HCT116 (cell line): ENCODE data around the gene MAB21L3. TPM values are rescaled to one million over a fixed set of nuclear protein-coding genes. Genes with fewer than 3 reads are reported as not detected.

ENCODE experiments used
- ATAC-seq: fragments of 200-7000 bp; cut with Tn5 transposase; 2 replicates; pipeline ENCODE4 v1.9.1; 2020; ENCODE audit warnings: mild to moderate bottlenecking, moderate library complexity
- BruUV-seq: library from RNA; stranded (reverse); fragments of 400-500 nt; replicated peaks from 2 replicates; lab custom pipeline; 2021; lab: Mats Ljungman, UMichigan
- CTCF ChIA-PET: fragments of 300-600 bp; sonication (Branson Sonifier 250); formaldehyde crosslinking; loops from one replicate; lab custom pipeline; 2021; ENCODE audit warnings: antibody characterized with exemption; lab: Charles Lee
- POLR2A ChIA-PET: fragments of 300-600, 350-600 bp; sonication (Branson Sonifier 250); formaldehyde crosslinking; loops from one replicate; lab custom pipeline; 2021; ENCODE audit warnings: antibody characterized with exemption; lab: Charles Lee
- RAD21 ChIA-PET, 2 experiments: fragments of 300-600 bp; sonication (Branson Sonifier 250); formaldehyde crosslinking; loops; one replicate each; lab custom pipeline; 2023; ENCODE audit warnings: low total read pairs in 2 of 2; ENCODE audit not compliant: uncharacterized antibody in 2 of 2, unreplicated experiment in 2 of 2, low non-redundant PET in 1 of 2; lab: Charles Lee
- DNase-seq: peaks from one replicate; pipeline ENCODE4 v3.0.0-alpha.2; 2010; ENCODE audit warnings: low read depth, low spot score
- H2AFZ ChIP-seq: fragments of 200-600 bp; shearing (Covaris generic), sonication (generic); 2 replicates; pipeline ENCODE4 v1.6.1; 2017; ENCODE audit warnings: low read depth, mixed run types, mixed read lengths, antibody characterized with exemption, low read length; ENCODE audit not compliant: poor library complexity, severe bottlenecking
- H3K27ac ChIP-seq: 2 replicates; pipeline ENCODE4 v1.5.1; 2012; ENCODE audit warnings: low read depth, low read length
- H3K27me3 ChIP-seq: fragments of 200-600 bp; sonication (generic); 2 replicates; pipeline ENCODE4 v1.6.1; 2016; ENCODE audit warnings: mixed run types, low read length, mixed read lengths; ENCODE audit not compliant: insufficient read depth
- H3K36me3 ChIP-seq, 2 experiments: fragments of 200-500 bp in 1 of 2; fragments of 200-600 bp in 1 of 2; sonication (Bioruptor generic) in 1 of 2; sonication (generic) in 1 of 2; 2 replicates each; pipeline versions ENCODE4 v1.5.1 to v1.6.1; 2014 to 2016; ENCODE audit warnings: low read length in 2 of 2, inconsistent platforms in 1 of 2, mixed read lengths in 1 of 2, mixed run types in 1 of 2; ENCODE audit not compliant: insufficient read depth in 2 of 2, control insufficient read depth in 1 of 2
- H3K4me1 ChIP-seq, 2 experiments: fragments of 200-600 bp in 1 of 2; sonication (generic) in 1 of 2; 2 replicates each; pipeline versions ENCODE4 v1.5.1 to v1.6.1; 2012 to 2017; ENCODE audit warnings: low read length in 2 of 2, inconsistent platforms in 1 of 2, mild to moderate bottlenecking in 1 of 2, mixed read lengths in 1 of 2, mixed run types in 1 of 2, moderate library complexity in 1 of 2; ENCODE audit not compliant: insufficient read depth in 2 of 2, control insufficient read depth in 1 of 2
- H3K4me2 ChIP-seq: fragments of 200-600 bp; sonication (generic); 2 replicates; pipeline ENCODE4 v1.6.1; 2017; ENCODE audit warnings: mixed run types, low read length, mixed read lengths
- H3K4me3 ChIP-seq, 2 experiments: fragments of 200-600 bp in 1 of 2; sonication (generic) in 1 of 2; replicated peaks in 1 of 2; 2 replicates each; pipeline ENCODE4 v1.5.1; 2011 to 2016; ENCODE audit warnings: low read length in 2 of 2, control low read depth in 1 of 2, low read depth in 1 of 2, mild to moderate bottlenecking in 1 of 2, mixed read lengths in 1 of 2, mixed run types in 1 of 2
- H3K79me2 ChIP-seq: fragments of 200-600 bp; sonication (generic); 2 replicates; pipeline ENCODE4 v1.6.1; 2017; ENCODE audit warnings: mild to moderate bottlenecking, mixed run types, low read length, moderate library complexity, mixed read lengths; ENCODE audit not compliant: insufficient read depth
- H3K9ac ChIP-seq: fragments of 200-600 bp; sonication (generic); 2 replicates; pipeline ENCODE4 v1.6.1; 2016; ENCODE audit warnings: low read length, mixed read lengths
- H3K9me2 ChIP-seq: fragments of 200-600 bp; sonication (generic), shearing (Covaris generic); 2 replicates; pipeline ENCODE4 v1.6.1; 2017; ENCODE audit warnings: mixed run types, mild to moderate bottlenecking, moderate library complexity; ENCODE audit not compliant: insufficient read depth
- H3K9me3 ChIP-seq, 2 experiments: fragments of 200-500 bp in 1 of 2; fragments of 200-600 bp in 1 of 2; sonication (Bioruptor generic) in 1 of 2; sonication (generic) in 1 of 2; 2 replicates each; pipeline ENCODE4 v1.6.1; 2014 to 2017; ENCODE audit warnings: low read length in 2 of 2, mixed read lengths in 2 of 2, inconsistent platforms in 1 of 2, low read depth in 1 of 2, mild to moderate bottlenecking in 1 of 2, mixed run types in 1 of 2, moderate library complexity in 1 of 2; ENCODE audit not compliant: control insufficient read depth in 1 of 2, insufficient read depth in 1 of 2
- H4K20me1 ChIP-seq: fragments of 200-600 bp; sonication (generic), shearing (Covaris generic); 2 replicates; pipeline ENCODE4 v1.6.1; 2017; ENCODE audit warnings: mixed run types, mild to moderate bottlenecking, moderate library complexity; ENCODE audit not compliant: insufficient read depth
- EZH2 ChIP-seq: fragments of 200-600 bp; sonication (generic); IDR thresholded peaks from 2 replicates; pipeline ENCODE4 v1.6.1; 2017; ENCODE audit warnings: antibody characterized with exemption, mixed run types
- EZH2phosphoT487 ChIP-seq: fragments of 200-600 bp; IDR thresholded peaks from 2 replicates; pipeline ENCODE4 v1.6.1; 2018; ENCODE audit warnings: antibody characterized with exemption, borderline replicate concordance
- MAX ChIP-seq: IDR thresholded peaks from 2 replicates; pipeline ENCODE4 v1.6.1; 2012
- REST ChIP-seq: IDR thresholded peaks from 2 replicates; pipeline ENCODE4 v1.6.1; 2012; ENCODE audit warnings: low read depth
- ZFX ChIP-seq: fragments of 450-650 bp; IDR thresholded peaks from 2 replicates; pipeline ENCODE4 v1.6.1; 2017
- intact Hi-C: fragments of 100-400 bp; cut with micrococcal nuclease; formaldehyde crosslinking; loops from 2 replicates; pipeline ENCODE4 v1.10.0; 2022
- total RNA-seq: library from RNA; stranded (reverse); gene quantifications from one replicate; pipeline ENCODE4 v1.2.1, GENCODE V29; 2021; ENCODE audit not compliant: unreplicated experiment

The MAB21L3 gene
- total RNA-seq, 1 experiment from 2014 or later = not detected

DNA sequence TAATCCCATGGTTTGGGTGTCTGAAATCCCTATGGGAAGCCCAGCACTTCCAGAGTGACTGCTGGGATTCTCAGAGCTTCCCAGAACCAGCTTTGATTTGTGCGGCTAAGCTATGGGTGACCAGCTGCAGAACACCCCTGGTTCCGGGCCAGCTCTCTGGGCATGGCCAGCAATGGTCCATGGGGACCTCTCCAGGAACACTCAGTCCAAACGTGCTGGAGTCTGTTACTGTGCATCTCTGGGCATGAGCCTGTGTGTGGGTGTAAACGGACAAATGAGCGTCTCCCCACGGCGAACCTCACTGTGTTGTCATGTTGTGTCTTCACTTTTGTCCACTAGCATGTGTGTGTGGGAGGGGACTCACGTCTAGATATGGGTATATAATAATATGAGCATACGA lies 54.4 kb downstream of the MAB21L3 start (continued):
- TF ChIP-seq REST = no peak

- ATAC-seq = no peak
- H3K9me2 ChIP-seq = no peaks in the 10 kb centered on the region
- POLR2A ChIA-PET = no interaction called here
- no peak for DNase-seq
- no peak overlapping the region for H3K27ac ChIP-seq
- H4K20me1 ChIP-seq = no peaks in the 10 kb centered on the region
- CTCF ChIA-PET = interaction anchor here (1.8 kb wide), 1 partner anchor 319 kb away, joined by 5 read pairs; no protein-coding TSS in a partner anchor
- TF ChIP-seq ZFX (no peak), EZH2phosphoT487 (no peak), EZH2 (no peak), MAX (no peak)
- TF ChIP-seq, all 23 proteins: peak for 0
- intact Hi-C loops = no loop called here
- no peaks in the 10 kb centered on the region for H3K79me2 ChIP-seq
- no TSS peak for BruUV-seq
- H3K4me1 ChIP-seq = peaks cover 0 to 6% of the 10 kb centered on the region in 2 experiments; a peak in 1 of 4 replicates
- RAD21 ChIA-PET = no interaction called here
- H2AFZ ChIP-seq = no peak overlapping the region
- H3K4me2 ChIP-seq = no peak overlapping the region
- H3K36me3 ChIP-seq = no peaks in the 10 kb centered on the region
- H3K9ac ChIP-seq = no peak overlapping the region
- no peaks in the 10 kb centered on the region for H3K27me3 ChIP-seq
- no peak overlapping the region for H3K4me3 ChIP-seq
- H3K9me3 ChIP-seq = no peaks in the 10 kb centered on the region
Measured at GRCh38 chr1:116166011-116166571, 54.9 kb downstream of the MAB21L3 start.
